Left ventricle myocardium inferior (tissue), 1 donor: ENCODE results near the gene KIF13A. TPM values are rescaled to one million over a fixed set of nuclear protein-coding genes. Genes with fewer than 3 reads are reported as not detected.

Source experiments
- DNase-seq: peaks from one replicate; pipeline ENCODE4 v3.0.0-alpha.2; 2020
- H3K27ac ChIP-seq: fragments of 200-600 bp; replicated peaks from 2 replicates; pipeline ENCODE4 v1.8.0; 2021
- H3K27me3 ChIP-seq: fragments of 200-600 bp; 2 replicates; pipeline ENCODE4 v1.8.0; 2021; ENCODE audit warnings: low read depth
- H3K36me3 ChIP-seq: fragments of 200-600 bp; 2 replicates; pipeline ENCODE4 v1.8.0; 2021
- H3K4me1 ChIP-seq: fragments of 200-600 bp; 2 replicates; pipeline ENCODE4 v1.8.0; 2021
- H3K4me3 ChIP-seq: fragments of 200-600 bp; 2 replicates; pipeline ENCODE4 v1.8.0; 2021; ENCODE audit warnings: mild to moderate bottlenecking, moderate library complexity
- H3K9me3 ChIP-seq: fragments of 200-600 bp; replicated peaks from 2 replicates; pipeline ENCODE4 v1.8.0; 2021
- intact Hi-C: fragments of 100-400 bp; cut with micrococcal nuclease; formaldehyde crosslinking; loops from one replicate; pipeline ENCODE4 v1.11.0; 2022
- total RNA-seq: library from RNA; stranded (reverse); fragmentation: NEBNext Ultra II Directional; extraction: Animal tissue kit (Norgen Biotek cat#: 25700); gene quantifications from one replicate; pipeline ENCODE4 v1.2.1, GENCODE V29; 2021
- TF ChIP-seq, protein P1 (sequence below): fragments of 200-600 bp; IDR thresholded peaks from 2 replicates; pipeline ENCODE4 v1.8.0; 2021; ENCODE audit warnings: antibody characterized with exemption, mild to moderate bottlenecking, borderline replicate concordance
- donor health status: DM: no; HTN: yes; CAD: no; lungs with severe emphysema.

Gene KIF13A
- total RNA-seq, 1 donor from 2014 or later, result 85.7 TPM

DNA sequence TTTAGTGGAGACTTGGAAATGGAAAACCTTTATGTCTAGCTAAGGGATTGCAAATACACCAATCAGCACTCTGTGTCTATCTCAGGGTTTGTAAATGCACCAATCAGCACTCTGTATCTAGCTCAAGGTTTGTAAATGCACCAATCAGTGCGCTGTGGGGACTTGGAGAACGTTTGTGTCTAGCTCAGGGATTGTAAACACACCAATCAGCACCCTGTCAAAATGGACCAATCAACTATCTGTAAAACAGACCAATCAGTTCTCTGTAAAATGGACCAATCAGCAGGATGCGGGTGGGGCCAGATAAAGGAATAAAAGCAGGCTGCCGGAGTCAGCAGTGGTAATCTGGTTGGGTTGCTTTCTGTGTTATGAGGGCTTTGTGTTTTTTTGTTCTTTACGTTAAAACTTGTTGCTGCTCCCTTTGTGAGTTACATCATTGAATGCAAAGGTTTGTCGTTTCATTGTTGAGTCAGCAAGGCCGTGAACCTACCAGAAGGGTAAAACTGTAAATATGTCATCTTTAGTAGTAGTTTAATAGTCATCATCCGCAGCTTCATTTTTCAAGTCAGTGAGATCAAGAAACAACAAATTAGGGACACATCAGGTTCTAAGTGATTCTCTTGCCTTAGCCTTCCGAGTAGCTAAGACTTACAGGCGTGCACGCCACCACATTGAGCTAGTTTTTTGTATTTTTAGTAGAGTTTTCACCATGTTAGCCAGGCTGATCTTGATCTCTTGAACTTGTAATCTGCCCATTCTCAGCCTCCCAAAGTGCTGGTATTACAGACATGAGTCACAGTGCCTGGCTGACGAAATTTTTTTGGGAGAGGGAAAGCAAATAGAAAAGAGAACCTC is 258.0 kb downstream of the KIF13A start:
- Histone ChIP-seq H3K36me3 (no peaks in the 10 kb centered on the region), H3K27ac (no peak overlapping the region), H3K27me3 (no peaks in the 10 kb centered on the region), H3K4me3 (no peak overlapping the region), H3K4me1 (peaks cover 12% of the 10 kb centered on the region), H3K9me3 (no peaks in the 10 kb centered on the region)
- intact Hi-C loops, result no loop called here
- DNase-seq, result no peak
- TF ChIP-seq, protein P1, sequence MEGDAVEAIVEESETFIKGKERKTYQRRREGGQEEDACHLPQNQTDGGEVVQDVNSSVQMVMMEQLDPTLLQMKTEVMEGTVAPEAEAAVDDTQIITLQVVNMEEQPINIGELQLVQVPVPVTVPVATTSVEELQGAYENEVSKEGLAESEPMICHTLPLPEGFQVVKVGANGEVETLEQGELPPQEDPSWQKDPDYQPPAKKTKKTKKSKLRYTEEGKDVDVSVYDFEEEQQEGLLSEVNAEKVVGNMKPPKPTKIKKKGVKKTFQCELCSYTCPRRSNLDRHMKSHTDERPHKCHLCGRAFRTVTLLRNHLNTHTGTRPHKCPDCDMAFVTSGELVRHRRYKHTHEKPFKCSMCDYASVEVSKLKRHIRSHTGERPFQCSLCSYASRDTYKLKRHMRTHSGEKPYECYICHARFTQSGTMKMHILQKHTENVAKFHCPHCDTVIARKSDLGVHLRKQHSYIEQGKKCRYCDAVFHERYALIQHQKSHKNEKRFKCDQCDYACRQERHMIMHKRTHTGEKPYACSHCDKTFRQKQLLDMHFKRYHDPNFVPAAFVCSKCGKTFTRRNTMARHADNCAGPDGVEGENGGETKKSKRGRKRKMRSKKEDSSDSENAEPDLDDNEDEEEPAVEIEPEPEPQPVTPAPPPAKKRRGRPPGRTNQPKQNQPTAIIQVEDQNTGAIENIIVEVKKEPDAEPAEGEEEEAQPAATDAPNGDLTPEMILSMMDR, result no peak

DNA sequence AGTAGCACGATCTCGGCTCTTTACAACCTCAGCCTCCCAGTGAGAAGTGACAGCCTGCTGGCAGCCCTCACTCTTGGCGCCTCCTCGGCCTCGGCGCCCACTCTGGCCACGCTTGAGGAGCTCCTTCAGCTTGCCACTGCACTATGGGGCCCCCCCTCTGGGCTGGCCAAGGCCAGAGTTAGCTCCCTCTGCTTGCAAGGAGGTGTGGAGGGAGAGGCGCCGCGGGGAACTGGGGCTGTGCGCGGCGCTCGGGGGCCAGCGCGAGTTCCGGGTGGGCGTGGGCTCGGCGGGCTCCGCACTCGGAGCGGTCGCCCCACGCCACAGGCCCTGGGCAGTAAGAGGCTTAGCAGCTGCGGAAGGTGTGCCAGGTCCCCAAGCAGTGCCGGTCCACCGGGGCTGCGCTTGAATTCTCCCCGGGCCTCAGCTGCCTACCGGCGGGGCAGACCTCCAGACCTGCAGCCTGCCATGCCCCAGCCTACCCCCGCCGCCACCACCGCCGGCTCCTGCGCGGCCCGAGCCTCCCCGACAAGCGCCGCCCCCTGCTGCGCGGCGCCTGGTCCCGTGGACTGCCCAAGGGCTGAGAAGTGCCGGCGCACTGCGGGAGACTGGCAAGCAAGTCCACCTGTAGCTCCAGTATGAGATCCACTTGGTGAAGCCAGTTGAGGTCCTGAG is 258.7 kb downstream of the KIF13A start:
- Histone ChIP-seq H3K4me3 (no peak overlapping the region), H3K27me3 (no peaks in the 10 kb centered on the region), H3K27ac (no peak overlapping the region), H3K9me3 (no peaks in the 10 kb centered on the region), H3K4me1 (peaks cover 12% of the 10 kb centered on the region), H3K36me3 (no peaks in the 10 kb centered on the region)
- TF ChIP-seq, protein P1, result no peak
- intact Hi-C loops, result no loop called here
- no peak for DNase-seq

DNA sequence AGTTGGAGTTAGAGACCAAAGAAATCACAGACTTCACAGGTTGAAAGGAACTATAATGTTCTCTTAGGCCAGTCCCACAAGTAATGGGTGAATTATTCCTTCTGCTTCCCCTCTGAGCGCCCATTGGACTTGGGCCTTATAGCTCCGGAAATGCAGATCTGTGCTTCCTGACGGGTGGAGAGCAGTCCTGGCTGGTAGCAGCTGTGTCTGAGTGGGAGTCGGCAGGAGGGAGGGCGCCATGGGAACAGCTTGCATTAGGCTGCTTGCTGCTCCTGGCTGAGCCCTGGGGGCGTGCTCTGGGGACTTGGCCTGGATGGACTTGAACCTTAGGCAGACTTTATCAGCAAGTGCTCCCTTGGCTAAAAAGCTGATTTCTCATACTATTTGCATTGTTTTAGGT is 262.4 kb downstream of the KIF13A start:
- Histone ChIP-seq H3K9me3 (no peaks in the 10 kb centered on the region), H3K4me3 (no peak overlapping the region), H3K4me1 (peaks cover 12% of the 10 kb centered on the region), H3K27ac (peak overlapping the region; percentile 20), H3K36me3 (no peaks in the 10 kb centered on the region), H3K27me3 (no peaks in the 10 kb centered on the region)
- TF ChIP-seq, protein P1, result no peak
- intact Hi-C loops, result no loop called here
- DNase-seq, result peak; percentile 68

DNA sequence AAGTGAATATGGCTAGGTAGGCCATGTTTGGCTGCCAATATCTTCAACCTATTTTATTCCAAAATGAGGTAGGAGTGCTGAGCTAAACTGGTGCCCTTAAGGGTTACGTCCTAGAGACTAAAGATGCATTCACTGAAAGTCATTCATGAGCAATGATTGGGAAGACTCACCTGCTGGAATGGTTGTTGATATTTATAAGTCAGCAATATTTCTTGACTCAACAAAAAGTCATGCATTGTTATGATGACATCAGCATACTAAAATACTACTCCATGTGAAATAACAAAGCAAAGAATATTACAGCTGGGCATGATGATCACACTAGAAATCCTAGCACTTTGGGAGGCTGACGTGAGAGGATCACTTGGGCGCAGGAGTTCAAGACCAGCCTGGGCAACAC is 263.1 kb downstream of the KIF13A start:
- H3K9me3 ChIP-seq, result no peaks in the 10 kb centered on the region
- no peak for DNase-seq
- TF ChIP-seq, protein P1, result no peak
- H3K27me3 ChIP-seq, result no peaks in the 10 kb centered on the region
- H3K27ac ChIP-seq, result peak overlapping the region; percentile 20
- peaks cover 12% of the 10 kb centered on the region for H3K4me1 ChIP-seq
- H3K36me3 ChIP-seq, result no peaks in the 10 kb centered on the region
- intact Hi-C loops, result no loop called here
- H3K4me3 ChIP-seq, result no peak overlapping the region

DNA sequence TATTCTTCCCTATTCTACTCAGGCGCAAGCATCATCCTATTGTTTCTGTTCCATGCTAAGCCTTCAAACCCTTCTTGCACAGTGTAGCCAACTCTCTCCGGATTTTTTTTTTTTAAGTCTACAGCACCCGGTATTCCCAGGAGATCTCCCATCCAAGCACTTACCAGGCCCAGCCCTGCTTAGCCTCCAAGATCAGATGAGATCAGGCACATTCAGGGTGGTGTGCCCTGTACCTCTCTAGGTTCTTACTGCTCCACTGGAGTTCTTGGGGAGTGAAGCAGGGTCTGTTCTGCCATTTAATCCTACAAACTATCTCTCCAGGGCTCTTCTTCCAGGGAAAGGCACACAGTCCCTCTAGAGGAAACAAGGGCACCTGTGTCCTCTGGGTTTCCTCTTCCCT is 265.8 kb downstream of the KIF13A start:
- Histone ChIP-seq H3K4me3 (no peak overlapping the region), H3K9me3 (no peaks in the 10 kb centered on the region), H3K4me1 (peaks cover 12% of the 10 kb centered on the region), H3K27me3 (no peaks in the 10 kb centered on the region), H3K36me3 (no peaks in the 10 kb centered on the region), H3K27ac (no peak overlapping the region)
- intact Hi-C loops, result no loop called here
- DNase-seq, result no peak
- TF ChIP-seq, protein P1, result no peak
